NCI-H510A treated with DMSO at 0.1 percent for 48 hours (cell line): ENCODE results near the gene ZBTB5.
A peak's percentile ranks its signal among the peaks of the same experiment; 100 is the strongest.
"Not testable (repeated sequence)": the region's sequence is repeated elsewhere in the genome, so short reads cannot be mapped to it uniquely, and the experiment has no call there.

ENCODE experiments used
- DNase-seq: peaks from one replicate; lab custom pipeline; 2025; lab: John Stamatoyannopoulos, UW

ZBTB5 gene

GRCh38 chr9:37465249-37466036, at the start of gene ZBTB5:
Gene ZBTB5, minus strand, starts transcription at chr9:37465450. Its CDS starts 22,899 bp downstream, at chr9:37442551.
- DNase-seq, result peak; percentile 98

- DNase-seq, result no peak
Observed at GRCh38 chr9:37514999-37515398, 49.7 kb upstream of the ZBTB5 start.

- not testable (repeated sequence) for DNase-seq
Observed at GRCh38 chr9:37514415-37514814, 49.2 kb upstream of the ZBTB5 start.

- DNase-seq, result no peak
Observed at GRCh38 chr9:37512437-37512836, 47.2 kb upstream of the ZBTB5 start.

- DNase-seq, result no peak
Observed at GRCh38 chr9:37511016-37512010, 46.1 kb upstream of the ZBTB5 start.

- not testable (repeated sequence) for DNase-seq
Observed at GRCh38 chr9:37510053-37510452, 44.8 kb upstream of the ZBTB5 start.

GRCh38 chr9:37509536-37509935, 44.3 kb upstream of the ZBTB5 start:
- no peak for DNase-seq

- no peak for DNase-seq
Observed at GRCh38 chr9:37508834-37509206, 43.6 kb upstream of the ZBTB5 start.

- DNase-seq, result no peak
Observed at GRCh38 chr9:37508135-37508833, 43.0 kb upstream of the ZBTB5 start.

GRCh38 chr9:37507566-37508134, 42.4 kb upstream of the ZBTB5 start:
- no peak for DNase-seq

GRCh38 chr9:37504605-37505004, 39.4 kb upstream of the ZBTB5 start:
- DNase-seq, result no peak

- no peak for DNase-seq
Observed at GRCh38 chr9:37503736-37504135, 38.5 kb upstream of the ZBTB5 start.

GRCh38 chr9:37501957-37502596, 36.8 kb upstream of the ZBTB5 start:
- DNase-seq, result no peak

- no peak for DNase-seq
Observed at GRCh38 chr9:37499297-37499696, 34.0 kb upstream of the ZBTB5 start.

GRCh38 chr9:37498457-37498856, 33.2 kb upstream of the ZBTB5 start:
- DNase-seq, result no peak

- DNase-seq, result no peak
Observed at GRCh38 chr9:37497320-37497719, 32.1 kb upstream of the ZBTB5 start.

- no peak for DNase-seq
Observed at GRCh38 chr9:37496020-37496419, 30.8 kb upstream of the ZBTB5 start.

- no peak for DNase-seq
Observed at GRCh38 chr9:37495571-37495970, 30.3 kb upstream of the ZBTB5 start.

- DNase-seq, result no peak
Observed at GRCh38 chr9:37491939-37492338, 26.7 kb upstream of the ZBTB5 start.

GRCh38 chr9:37486616-37487548, 21.6 kb upstream of the ZBTB5 start:
- peak; percentile 3 for DNase-seq
